WI38 (cell line): ENCODE data around the gene MAP1LC3B.
"Not testable (repeated sequence)": the region's sequence is repeated elsewhere in the genome, so short reads cannot be mapped to it uniquely, and the experiment has no call there.

Experiments used
- H3K4me3 ChIP-seq: 2 replicates; pipeline ENCODE4 v1.5.1; 2011; ENCODE audit warnings: low read depth, mild to moderate bottlenecking, control low read depth, low read length
- CTCF ChIP-seq: IDR thresholded peaks from 2 replicates; pipeline ENCODE4 v1.5.1; 2012; ENCODE audit warnings: low read depth, mild to moderate bottlenecking, control low read depth, low read length

The MAP1LC3B gene

GRCh38 chr16:87374313-87374712, 17.8 kb upstream of the MAP1LC3B start:
- H3K4me3 ChIP-seq: no peak overlapping the region
- TF ChIP-seq CTCF: no peak

- no peak for TF ChIP-seq CTCF
These were observed 16.6 kb upstream of the MAP1LC3B start for GRCh38 chr16:87375426-87376135.

GRCh38 chr16:87376660-87377059, 15.5 kb upstream of the MAP1LC3B start:
- no peak overlapping the region for H3K4me3 ChIP-seq
- no peak for TF ChIP-seq CTCF

More at GRCh38 chr16:87375426-87376135, 16.6 kb upstream of the MAP1LC3B start:
- H3K4me3 ChIP-seq: no peak overlapping the region

GRCh38 chr16:87379312-87379752, 12.8 kb upstream of the MAP1LC3B start:
- not testable (repeated sequence) for H3K4me3 ChIP-seq

- no peak overlapping the region for H3K4me3 ChIP-seq
- TF ChIP-seq CTCF: no peak
These were observed 11.7 kb upstream of the MAP1LC3B start for GRCh38 chr16:87380403-87380802.

- TF ChIP-seq CTCF: no peak
- no peak overlapping the region; the same call in 1 of the 2 replicates for H3K4me3 ChIP-seq
These were observed 11.3 kb upstream of the MAP1LC3B start for GRCh38 chr16:87380881-87381280.

GRCh38 chr16:87382023-87382785, 9.9 kb upstream of the MAP1LC3B start:
- TF ChIP-seq CTCF: no peak

More at GRCh38 chr16:87382023-87382785, 9.9 kb upstream of the MAP1LC3B start:
- peak overlapping the region; percentile 72 for H3K4me3 ChIP-seq
